HG02884 (cell line): ENCODE results near the gene URGCP.

Source experiments
- ATAC-seq: cut with Tn5 transposase; IDR thresholded peaks from one replicate; pipeline ENCODE4 v1.9.1; 2021; ENCODE audit warnings: mild to moderate bottlenecking, moderate library complexity; ENCODE audit not compliant: unreplicated experiment

URGCP gene

DNA sequence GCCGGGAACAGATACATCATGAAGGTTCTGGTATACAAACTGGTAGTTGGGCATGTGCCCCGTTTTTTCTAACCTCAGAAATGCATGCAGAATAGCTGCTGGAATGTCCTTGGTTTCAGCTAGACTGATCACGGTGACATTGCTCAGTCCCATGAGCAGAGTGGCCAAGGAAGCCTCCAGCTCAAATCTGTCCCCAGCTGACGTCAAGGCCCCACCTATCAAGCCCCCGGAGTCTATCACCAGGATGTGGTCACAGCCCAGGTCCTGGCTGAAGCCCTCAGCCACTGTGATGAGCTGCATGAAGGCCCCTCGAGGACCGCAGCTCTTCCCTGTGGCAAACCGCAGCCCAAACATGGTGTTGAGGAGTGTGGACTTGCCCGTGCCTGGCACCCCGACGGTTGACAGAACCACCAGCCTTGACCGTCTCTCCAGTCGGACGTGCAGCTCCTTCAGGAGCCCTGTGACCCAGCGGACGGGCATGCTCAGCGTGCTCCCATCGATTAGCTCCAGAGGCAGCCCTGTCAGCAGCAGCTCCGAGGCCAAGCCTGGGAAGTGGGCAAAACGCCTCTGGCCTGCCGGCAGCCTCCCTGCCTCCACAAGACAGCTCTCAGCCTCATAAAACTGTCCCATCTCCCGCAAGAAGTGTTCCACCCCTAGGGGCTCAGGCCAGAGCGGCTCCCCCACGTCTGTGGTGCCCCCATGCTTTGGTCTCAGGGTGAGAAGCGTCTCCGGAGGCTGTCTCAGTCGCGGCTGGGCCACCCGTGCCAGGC, 29.2 kb downstream of the URGCP start:
- ATAC-seq = no peak

DNA sequence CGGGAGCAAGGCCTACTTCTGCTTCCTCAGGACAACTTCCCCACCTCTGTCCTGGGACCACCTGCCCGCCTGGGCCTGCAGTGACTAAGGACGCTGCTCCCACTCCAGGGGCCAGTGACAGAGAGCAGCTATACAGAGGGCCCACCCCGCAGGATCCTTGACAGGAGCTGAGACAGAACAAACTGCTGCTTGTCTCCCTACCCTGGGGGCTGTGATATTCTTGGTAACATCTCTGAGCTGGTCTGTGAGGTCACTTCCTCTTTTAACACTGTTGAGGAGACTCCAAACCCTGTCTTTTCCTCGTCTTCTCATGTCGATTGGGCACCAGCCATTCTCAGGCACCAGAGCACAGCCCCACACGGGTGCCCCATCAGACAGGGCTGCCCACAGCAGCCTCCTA, 30.2 kb downstream of the URGCP start:
- ATAC-seq = no peak

DNA sequence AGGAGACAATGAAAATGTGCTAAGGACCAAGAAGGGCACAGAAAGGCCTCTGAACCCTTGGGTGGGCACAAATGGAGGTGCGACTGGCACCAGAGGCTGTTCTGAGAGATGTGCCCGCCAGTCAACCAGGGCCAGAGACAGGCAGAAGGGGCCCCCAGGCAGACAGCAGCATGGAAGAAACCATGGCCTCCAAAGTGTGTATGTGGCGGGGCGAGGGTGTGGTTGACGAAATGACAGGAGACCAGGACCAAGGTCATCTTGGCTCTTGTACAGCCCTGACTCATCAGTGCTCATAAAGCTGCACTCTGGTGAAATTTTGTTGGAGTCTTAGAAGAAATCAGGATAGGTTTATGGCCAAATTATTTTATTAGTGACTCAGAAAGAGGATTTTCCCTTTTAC, 33.1 kb downstream of the URGCP start:
- no peak for ATAC-seq

DNA sequence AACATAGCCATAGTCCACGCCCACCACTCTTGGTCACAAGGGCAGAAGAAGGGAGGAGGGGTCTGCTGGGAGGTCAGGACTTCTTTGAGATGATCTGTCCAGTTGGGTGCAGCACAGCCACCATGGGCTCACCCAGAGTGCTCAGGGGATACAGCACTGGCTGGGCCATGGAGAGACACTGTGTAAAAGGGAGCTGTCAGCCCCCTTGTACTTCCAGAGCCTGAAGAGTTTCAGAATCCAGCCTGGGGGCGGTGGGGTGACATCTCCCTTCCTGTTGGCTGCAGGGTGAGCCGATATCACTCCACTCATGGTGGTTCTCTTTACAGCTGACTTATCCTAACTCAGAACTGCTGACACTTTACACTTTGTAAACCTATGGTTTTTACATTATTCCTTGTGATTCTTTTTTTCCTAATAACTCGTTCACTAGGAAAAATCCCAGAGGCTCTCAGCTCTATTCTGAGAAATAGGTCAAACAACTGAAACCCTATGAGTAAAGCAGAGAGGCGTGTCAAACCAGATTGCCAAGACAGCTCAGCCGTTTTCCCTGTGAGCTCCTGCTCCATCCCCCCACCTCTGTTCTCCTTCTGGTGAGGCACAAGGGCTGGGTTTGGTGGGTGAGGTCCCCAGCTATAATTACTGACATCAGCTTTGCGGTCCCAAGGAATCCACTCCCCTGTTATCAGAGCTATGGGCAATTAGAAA, 33.8 kb downstream of the URGCP start:
- ATAC-seq = no peak

DNA sequence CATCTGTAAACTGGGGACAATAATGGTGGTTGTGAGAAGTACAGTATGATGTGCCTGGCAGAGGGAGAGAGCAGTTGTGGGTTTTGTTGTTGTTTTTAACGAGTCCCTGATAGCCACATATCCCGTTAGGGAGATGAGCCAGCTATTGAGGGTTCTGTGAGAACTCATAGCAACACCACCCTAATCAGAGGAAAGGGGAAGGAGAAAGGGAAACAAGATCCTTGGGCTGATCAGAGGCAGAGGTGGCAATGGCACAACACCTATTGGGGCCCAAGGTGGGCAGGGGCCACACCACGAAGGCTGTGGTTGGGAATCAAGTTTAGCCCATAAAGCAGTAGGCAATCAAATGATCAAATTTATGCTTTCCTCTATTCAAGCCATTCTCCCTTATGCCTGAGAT, 35.3 kb downstream of the URGCP start:
- no peak for ATAC-seq

DNA sequence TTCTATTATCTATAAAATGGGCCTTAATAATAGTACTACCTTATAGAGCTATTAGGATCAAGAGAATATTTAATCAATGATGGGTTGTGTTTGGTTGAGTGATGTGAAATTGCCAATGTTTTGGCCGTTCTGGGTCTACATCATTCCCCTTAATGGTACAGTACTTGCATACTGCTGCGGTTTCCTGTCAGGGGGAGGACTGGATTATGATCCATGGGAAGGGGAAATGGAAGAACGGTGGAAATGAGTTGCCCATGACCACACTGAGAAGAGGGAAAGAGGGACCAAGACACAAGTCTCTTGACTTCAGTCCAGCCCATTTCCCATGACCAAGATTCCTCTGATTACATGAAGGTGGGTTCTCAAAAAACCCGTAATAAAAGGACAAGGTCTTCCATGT, 36.1 kb downstream of the URGCP start:
- ATAC-seq = no peak

DNA sequence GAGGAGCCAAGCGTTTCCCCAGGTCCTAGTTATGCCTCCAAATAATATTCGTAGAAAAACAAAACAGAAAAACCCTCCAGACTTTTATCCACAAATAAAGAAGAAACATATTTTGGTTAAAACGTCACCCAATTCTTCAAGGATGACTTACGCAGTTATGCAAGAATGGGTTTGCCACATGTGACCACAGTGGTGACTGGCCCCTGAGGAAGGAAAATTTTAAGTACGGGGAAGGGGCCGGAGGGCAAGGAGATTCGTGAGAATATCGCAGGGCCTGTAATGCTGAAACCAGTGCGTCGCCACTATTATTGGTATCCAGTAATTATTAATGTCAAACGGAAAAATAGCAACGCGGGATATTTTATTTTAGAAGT, 36.5 kb downstream of the URGCP start:
- ATAC-seq = peak; percentile 21

DNA sequence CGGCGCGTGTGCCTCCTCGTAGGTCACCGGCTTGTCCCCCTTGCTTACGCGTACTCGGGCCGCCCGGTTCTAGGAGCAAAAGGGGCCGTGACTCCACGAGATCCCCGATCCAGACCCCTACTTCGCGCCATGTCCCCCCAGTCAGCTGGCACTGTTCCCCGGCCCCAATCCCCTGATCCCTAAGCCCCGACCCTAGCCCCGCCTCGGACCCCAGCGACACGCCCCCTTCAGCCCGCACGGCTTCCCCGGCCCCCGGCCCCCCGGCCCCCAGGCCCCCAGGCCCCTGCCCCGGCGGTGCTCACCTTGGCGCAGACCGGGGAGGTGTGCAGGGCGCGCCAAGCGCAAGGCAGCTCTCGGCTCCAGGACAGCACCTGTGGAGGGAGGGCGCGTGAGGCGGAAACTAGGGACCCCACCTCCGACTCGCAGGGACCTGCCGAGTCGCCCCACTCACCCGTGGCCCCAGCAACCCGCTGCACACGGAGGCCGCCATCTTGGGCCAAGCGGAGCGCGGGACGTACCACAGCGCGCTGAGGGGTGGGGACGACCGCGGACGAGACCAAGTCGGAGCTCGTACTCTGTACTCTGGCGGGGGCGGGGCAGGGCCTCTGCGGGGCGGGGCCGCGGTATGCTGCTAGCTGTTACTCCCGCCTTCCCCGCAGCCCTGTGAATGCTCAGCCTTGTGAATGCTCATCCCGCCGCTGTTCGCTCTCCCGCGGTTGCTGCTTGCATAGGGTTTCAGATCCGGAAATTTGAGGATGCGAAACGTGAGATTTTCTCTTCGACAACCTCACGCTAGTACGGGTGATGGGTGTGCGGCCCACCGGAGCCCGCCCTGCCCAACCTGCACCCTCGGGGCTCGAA, 37.2 kb downstream of the URGCP start, which contains the start of gene MRPS24:
Gene MRPS24, minus strand, starts transcription at position 512 of the 861 bp plus-strand sequence. Its CDS starts 22 bp downstream, at position 490.
- ATAC-seq = peak; percentile 88

DNA sequence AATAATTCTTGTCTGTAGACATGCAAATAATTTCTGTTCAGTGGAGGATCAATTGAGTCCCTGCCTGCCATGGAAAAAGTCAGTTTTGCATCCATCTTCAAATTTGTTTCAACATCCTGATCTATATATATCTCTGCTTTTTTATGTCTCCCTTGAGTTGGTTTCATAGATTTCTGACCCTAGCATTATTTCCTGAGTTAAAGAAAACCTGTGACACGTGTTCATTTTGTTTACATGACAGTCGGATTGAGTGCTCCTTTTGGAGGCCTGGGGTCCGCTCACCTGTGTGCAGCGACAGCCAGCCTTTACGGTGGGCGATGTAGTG, 37.8 kb downstream of the URGCP start:
- no peak for ATAC-seq

DNA sequence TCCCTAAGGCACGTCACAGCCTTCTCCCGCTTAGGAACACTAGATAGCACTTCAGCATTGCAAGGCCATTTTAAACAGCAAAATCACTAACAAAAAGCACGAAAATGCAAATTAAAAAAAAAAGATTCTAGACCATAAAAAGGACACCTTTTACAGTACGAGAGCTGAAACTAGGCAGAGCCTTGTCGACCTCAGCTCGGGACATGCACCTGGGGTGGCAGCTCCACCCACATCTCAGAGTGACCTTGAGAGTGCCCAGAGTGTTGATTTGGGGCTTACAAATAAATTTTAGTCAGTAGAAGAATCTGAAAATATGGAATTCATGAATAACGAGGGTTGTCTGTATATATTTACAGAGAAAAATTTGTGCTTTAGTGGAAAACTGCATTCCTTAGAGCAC, 38.2 kb downstream of the URGCP start:
- no peak for ATAC-seq

DNA sequence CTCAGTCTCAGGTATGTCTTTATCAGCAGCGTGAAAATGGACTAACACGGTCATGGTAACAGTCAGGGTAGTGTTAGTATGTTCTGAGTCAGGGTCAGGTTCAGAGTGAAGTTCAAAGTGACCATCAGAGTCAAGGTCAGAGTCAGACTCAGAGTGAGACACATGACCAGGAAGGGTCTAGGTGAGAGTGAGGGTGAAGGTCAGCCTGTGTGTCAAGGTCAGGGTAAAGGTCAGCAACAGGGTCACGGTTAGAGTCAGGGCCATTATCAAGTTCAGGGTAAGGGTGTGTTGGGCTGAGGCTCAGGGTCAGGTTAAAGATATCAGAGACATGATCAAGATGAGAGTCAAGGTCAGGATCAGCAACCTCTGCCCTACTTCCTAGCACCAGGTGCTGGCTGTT, 41.1 kb downstream of the URGCP start:
- ATAC-seq = no peak

DNA sequence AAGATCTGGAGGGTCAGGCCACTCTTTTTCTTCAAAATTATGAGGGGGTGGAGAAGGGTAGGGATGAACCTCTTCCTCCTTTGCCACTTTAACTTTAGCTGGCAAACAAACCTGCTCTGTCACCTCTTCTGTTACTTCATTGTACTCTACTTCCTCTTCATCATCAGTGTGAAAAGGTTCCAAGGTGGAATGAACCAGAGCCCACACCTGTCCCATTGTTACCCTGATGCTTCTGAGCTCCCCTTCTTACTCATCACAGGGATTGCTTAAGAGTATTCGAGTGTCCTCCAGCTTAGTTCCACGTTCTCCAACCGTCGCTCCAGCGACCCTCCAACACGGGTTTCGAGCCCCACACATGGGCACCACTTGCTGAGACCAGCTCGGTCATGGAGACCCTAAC, 42.3 kb downstream of the URGCP start:
- ATAC-seq = no peak

DNA sequence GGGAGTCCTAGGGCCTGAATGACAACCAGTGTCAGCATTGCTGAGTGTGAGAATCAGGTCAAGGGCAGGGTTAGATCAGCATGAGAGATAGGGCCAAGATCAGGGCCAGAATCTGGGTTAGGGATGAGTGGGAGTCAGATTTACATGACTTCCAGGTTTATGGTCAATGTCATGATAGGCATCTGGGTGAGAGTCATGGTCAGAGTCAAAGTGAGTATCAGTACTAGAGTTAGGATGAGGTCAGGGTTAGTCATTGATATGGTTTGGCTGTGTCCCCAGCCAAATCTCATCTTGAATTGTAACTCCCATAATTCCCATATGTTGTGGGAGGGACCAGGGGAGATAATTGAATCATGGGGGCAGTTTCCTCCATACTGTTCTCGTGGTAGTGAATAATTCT, 49.4 kb downstream of the URGCP start:
- ATAC-seq = no peak

DNA sequence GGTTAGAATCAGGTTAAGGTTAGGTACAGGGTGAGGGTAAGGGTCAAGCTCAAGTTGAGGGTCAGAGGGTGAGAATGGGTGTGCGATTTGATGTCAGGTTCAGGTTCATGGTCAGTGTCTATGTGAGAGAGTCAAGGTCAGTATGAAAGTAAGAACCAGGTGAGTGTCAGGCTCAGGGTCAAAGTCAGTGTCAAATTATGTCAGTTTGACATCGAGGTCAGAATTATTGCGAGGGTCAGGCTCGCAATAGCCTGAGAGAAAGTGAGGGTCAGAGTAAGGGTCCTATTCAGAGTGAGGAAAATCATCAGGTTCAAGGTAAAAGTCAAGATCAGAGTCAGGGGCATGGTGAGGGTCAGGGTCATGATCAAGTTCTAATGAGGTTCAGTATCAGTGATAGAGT, 50.1 kb downstream of the URGCP start:
- no peak for ATAC-seq

DNA sequence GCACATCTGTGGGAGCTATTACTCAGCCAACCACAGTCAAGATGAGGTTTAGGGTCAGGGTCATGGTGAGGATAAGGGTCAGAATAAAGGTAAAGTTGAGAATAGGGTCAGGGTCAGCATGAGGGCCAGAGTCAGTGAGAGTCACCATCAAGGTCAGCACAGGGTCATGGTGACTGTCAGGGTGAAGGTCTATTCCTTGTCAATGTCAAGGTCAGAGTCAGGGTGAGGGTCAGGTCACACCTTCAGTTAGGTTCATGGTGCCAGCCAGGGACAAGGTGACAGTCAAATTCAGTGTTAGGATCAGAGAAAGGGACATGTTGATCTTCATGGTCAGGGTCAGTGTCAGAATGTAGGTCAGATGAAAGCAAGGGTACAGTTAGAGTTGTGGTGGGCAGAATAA, 51.2 kb downstream of the URGCP start:
- ATAC-seq = no peak

DNA sequence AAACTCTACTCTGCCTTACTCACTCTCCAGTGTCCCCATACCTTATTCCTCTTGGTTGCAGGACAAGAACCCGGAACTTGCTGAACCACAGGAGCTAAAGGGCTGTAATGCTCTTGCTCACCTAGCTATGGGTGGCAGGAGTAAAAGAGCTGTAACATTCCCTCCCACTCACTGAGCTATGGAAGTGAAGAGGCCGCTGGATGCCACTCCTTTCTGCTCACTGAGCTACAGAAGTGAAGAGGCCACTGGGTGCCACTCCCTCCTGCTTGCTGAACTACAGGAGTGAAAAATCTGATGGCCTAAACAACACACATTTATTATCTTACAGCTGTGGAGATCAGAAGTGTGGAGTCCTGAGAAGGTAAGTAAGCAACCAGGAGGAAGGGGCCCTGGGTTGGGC, 54.6 kb downstream of the URGCP start:
- ATAC-seq = no peak

DNA sequence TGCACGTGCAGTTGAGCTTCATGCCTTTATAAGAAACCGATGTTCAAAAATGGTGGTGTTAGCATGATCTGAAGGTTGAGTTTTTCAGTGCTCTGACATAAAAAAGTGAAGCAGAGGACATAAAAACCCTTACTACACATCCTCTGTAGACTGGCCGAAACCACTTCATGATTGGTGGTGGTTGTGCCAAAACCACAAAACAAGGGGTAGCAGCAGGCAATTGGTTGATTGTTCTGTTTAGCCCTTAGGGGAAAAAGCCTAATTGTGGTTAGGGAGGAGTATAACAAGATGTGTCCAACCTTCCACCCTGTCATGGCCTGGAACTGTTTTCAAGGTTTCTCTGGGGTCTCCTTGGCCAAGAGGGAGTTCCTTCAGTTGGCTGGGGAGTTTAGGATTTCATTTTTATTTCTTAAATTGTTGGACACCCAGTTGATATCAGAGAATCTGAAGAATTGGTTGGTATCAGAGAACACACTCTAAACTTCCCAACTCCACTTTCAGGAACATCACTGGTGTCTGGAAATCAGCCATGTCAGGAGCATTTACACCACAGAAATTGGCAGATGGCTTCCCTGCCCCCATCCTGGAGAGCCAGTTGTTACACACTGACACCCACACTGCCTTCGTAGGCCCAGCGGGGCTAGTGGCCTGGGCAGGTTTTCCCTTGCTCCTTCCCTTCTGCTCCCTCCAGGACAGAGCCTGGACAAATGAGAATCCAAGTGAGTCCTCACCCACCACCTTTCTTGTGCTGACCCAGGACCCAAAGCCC, 55.9 kb downstream of the URGCP start:
- no peak for ATAC-seq

DNA sequence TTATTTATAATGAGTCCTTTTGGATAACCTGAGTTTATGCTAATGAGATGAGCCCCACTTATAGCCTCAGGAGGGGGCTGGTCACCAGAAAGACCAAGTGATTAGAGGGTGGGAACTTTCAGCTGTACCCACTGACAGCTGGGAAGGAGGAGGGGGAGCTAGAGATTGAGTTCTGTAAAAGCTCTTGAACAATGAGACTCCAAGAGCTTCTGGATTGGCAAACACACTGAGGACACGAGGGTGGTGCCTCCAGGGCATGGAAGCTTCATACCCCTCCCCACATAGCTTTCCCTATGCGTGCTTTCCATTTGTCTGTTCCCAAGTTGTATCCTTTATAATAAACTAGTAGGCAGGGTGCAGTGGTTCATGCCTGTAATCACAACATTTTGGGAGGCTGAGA, 57.3 kb downstream of the URGCP start:
- ATAC-seq = no peak

DNA sequence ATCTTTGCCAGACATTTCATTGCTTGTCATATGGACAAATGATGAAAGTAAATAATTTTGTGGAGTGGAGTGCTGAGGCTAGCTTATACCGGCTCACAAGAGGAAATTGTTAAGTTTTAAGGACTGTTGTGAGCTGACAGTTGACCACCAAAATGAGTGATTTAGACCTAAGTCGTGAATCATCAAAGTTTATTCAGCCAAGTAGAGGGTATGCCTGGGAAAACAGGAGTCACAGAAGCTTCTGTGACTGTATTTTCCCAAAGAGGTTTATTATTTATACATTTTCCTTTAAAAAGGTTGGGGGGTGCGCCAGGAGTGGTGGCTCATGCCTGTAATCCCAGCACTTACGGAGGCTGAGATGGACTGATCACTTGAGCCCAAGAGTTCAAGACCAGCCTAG, 58.9 kb downstream of the URGCP start:
- no peak for ATAC-seq

DNA sequence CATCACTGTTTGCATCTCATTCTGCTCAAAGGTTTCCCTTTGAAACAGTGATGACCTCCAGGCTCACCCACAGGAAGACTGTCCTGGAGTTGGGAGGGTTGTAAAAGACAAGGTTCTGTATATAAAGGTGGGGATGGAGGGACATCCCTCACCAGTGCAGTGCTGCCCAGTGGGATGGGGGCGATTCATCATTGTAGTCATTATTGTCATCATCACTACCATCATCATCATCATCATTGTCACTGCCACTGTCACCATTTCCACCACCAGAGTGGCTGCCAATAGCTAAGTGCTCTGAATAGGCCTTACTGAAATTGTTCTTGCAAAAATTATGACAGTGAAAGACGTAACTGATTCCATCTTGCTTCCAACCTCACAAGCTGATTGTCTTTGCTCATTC, 61.7 kb downstream of the URGCP start:
- ATAC-seq = no peak

DNA sequence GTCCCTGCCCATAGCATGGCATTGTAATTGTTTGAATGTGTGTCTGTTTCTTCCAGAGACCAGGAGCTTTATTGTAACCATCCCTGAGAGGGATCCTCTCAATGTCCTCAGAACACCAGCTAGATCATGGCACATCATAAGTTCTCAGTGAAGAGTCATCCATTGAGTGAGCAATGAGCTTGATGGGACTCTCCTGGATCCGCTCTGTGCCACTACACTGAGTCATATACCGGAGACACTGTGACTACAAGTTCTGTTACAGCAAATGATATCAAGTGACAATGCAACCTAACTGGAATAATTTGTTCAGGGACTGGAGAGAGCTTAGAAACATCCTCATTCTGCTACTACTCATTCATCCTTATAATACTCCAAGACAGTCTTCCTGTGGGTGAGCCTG, 62.1 kb downstream of the URGCP start:
- no peak for ATAC-seq
